Naive thymus-derived CD8-positive, alpha-beta T cell (primary cell): Measurements from ENCODE around the gene SLCO2A1. TPM values are rescaled to one million over a fixed set of nuclear protein-coding genes. Genes with fewer than 3 reads are reported as not detected.
A peak's percentile ranks its signal among the peaks of the same experiment; 100 is the strongest.

Source experiments
- ATAC-seq, 2 donors: fragments of 150-1000 bp; cut with Tn5 transposase in 1 of 2; sonication (Bioruptor Pico), chemical (Tn5 transposase) in 1 of 2; 1 replicate in 1 of 2; 2 replicates in 1 of 2; pipeline ENCODE4 v1.10.0; 2021; ENCODE audit warnings: mild to moderate bottlenecking in 2 of 2, moderate library complexity in 2 of 2
- POLR2A ChIA-PET: fragments of 350-600 bp; sonication (Branson Sonifier 250); formaldehyde crosslinking; loops from one replicate; lab custom pipeline; 2021; ENCODE audit warnings: antibody characterized with exemption; lab: Charles Lee
- DNase-seq, 10 donors: peaks; one replicate each; pipeline versions ENCODE4 v3.0.0 to v3.0.0-alpha.2; 2020 to 2022
- H3K27ac Mint-ChIP-seq, 10 donors: one replicate each; pipeline ENCODE4 v1.8.0; 2020 to 2022; ENCODE audit warnings: mild to moderate bottlenecking in 10 of 10, mixed read lengths in 10 of 10, moderate library complexity in 4 of 10, inconsistent platforms in 1 of 10
- H3K27me3 Mint-ChIP-seq, 5 donors: one replicate each; pipeline ENCODE4 v1.8.0; 2021 to 2022; ENCODE audit warnings: mixed read lengths in 5 of 5
- H3K36me3 Mint-ChIP-seq, 3 donors: one replicate each; pipeline ENCODE4 v1.8.0; 2020 to 2022; ENCODE audit warnings: mixed read lengths in 3 of 3, mild to moderate bottlenecking in 2 of 3, inconsistent platforms in 1 of 3
- H3K4me1 Mint-ChIP-seq, 4 donors: one replicate each; pipeline ENCODE4 v1.8.0; 2021 to 2022; ENCODE audit warnings: mixed read lengths in 4 of 4
- H3K4me3 Mint-ChIP-seq, 10 donors: one replicate each; pipeline ENCODE4 v1.8.0; 2020 to 2022; ENCODE audit warnings: mild to moderate bottlenecking in 10 of 10, mixed read lengths in 10 of 10, moderate library complexity in 6 of 10, inconsistent platforms in 1 of 10
- H3K9me3 Mint-ChIP-seq, 9 donors: one replicate each; pipeline ENCODE4 v1.8.0; 2020 to 2022; ENCODE audit warnings: mixed read lengths in 9 of 9, mild to moderate bottlenecking in 3 of 9, inconsistent platforms in 1 of 9, moderate library complexity in 1 of 9
- polyA plus RNA-seq, 3 donors: library from polyadenylated mRNA; unstranded; fragments of 300-500 nt; fragmentation: Illumina TruSeq; gene quantifications; one replicate each; pipeline ENCODE4 v1.2.3, GENCODE V29; 2021
- total RNA-seq, 8 experiments: library from RNA in 2 of 8; stranded (reverse) in 2 of 8; gene quantifications; one replicate each; pipeline ENCODE4 v1.2.3 and lab custom pipeline; 2021 to 2026

The SLCO2A1 gene
- total and polyA plus RNA-seq, 5 experiments from 2014 or later = not detected

DNA sequence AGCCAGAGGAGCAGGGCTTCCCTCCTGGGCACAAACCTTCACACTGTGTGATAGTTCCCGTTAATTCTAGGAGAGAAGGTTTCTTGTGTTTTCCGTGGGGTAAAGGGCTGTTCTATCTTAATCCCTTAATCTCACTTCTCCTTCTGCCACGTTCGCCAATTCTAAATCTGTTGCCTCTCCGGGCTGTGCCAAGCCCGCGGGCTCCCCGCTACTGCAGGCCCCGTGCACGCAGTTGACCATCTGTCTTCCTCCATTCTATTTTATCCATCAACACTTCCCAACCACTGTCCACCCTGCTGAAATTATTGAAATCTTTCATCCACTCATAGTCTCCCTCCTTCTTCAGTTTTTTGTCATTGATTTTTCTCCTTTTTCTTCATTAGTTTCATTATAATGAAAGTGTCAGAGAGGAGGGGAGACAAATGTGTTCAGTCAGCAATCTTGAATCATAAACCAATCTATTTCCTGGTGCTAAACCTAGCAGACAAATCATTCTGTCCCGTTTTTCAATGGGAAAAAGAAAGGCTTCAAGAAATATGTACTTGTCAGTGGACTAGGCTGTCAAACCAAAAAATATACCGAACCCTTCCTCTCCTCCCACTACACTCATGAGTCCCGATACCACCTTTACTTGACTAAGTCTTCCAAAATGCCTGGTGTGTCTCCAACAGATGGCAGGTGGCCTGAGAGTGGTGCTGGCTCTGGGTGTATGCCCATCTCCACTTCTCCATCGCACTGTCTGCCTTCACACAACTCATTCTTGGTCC is 39.6 kb downstream of the SLCO2A1 start:
- POLR2A ChIA-PET = no interaction called here
- no peak for DNase-seq
- peaks cover 0 to 11% (median 5%) of the 10 kb centered on the region in 5 donors for H3K27me3 Mint-ChIP-seq
- no peak for ATAC-seq
- no peaks in the 10 kb centered on the region for H3K36me3 Mint-ChIP-seq
- H3K9me3 Mint-ChIP-seq = no peaks in the 10 kb centered on the region
- no peak overlapping the region for H3K4me3 Mint-ChIP-seq
- H3K27ac Mint-ChIP-seq = no peak overlapping the region
- peaks cover 0 to 14% (median 7%) of the 10 kb centered on the region in 4 donors for H3K4me1 Mint-ChIP-seq

- H3K4me3 Mint-ChIP-seq = no peak overlapping the region
- DNase-seq (no peak), ATAC-seq (no peak)
- no peak overlapping the region for H3K27ac Mint-ChIP-seq
- H3K4me1 Mint-ChIP-seq = peaks cover 0 to 14% (median 5%) of the 10 kb centered on the region in 4 donors
- H3K36me3 Mint-ChIP-seq = no peaks in the 10 kb centered on the region
- POLR2A ChIA-PET = no interaction called here
- no peaks in the 10 kb centered on the region for H3K9me3 Mint-ChIP-seq
- peaks cover 0 to 4% (median 2%) of the 10 kb centered on the region in 5 donors for H3K27me3 Mint-ChIP-seq
These were observed 41.0 kb downstream of the SLCO2A1 start for GRCh38 chr3:133988631-133989161.

DNA sequence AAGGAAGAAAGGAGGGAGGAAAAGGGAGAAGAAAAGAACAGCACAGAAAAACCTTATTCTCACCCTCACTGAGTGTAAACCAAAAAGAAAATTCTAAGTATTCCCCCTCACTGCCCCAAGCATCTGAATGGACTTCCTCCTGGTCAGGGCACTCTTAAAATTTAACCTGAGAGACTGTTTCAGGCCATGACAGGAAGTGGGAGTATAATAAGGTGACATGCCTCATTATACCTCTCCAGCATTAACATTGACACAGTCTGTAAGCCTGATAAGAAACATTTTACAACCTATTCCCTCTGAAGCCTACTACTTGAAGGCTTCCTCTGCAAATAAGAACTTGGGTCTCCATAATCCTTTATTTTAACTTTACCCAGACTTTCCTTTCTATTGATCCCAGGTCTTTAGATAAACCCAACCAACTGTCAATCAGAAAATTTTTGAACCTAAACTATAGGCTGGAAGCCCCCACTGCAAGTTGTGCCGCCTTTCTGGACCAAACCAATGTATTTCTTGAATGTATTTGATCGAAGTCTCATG is 41.7 kb downstream of the SLCO2A1 start:
- POLR2A ChIA-PET = no interaction called here
- no peak for ATAC-seq
- H3K4me1 Mint-ChIP-seq = peaks cover 0 to 14% (median 5%) of the 10 kb centered on the region in 4 donors
- peaks cover 0 to 4% (median 2%) of the 10 kb centered on the region in 5 donors for H3K27me3 Mint-ChIP-seq
- H3K36me3 Mint-ChIP-seq = no peaks in the 10 kb centered on the region
- no peak overlapping the region for H3K4me3 Mint-ChIP-seq
- H3K9me3 Mint-ChIP-seq = no peaks in the 10 kb centered on the region
- no peak for DNase-seq
- H3K27ac Mint-ChIP-seq = peak overlapping the region in 1 of 10 donors; percentile 2

DNA sequence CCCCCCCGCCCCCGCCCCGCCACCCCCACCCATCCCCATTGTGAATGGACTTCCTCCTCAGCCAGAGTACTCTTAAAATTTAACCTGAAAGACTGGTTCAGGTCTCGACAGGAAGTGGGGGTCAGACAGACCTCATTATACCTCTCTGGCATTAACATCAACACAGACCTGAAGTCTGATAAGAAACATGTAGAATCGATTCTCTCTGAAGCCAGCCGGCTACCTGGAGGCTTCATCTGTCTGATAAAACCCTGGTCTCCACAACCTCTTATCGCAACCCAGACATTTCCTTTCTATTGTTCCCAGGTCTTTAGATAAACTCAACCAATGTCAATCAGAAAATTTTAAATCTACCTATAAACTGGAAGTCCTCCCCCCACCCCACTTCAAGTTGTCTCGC is 42.6 kb downstream of the SLCO2A1 start:
- no peak for ATAC-seq
- no peak overlapping the region for H3K4me3 Mint-ChIP-seq

GRCh38 chr3:133986311-133986710 is 43.4 kb downstream of the SLCO2A1 start:
- no peak overlapping the region for H3K4me3 Mint-ChIP-seq
- H3K27ac Mint-ChIP-seq = no peak overlapping the region
- peaks cover 0 to 13% (median 4%) of the 10 kb centered on the region in 5 donors for H3K27me3 Mint-ChIP-seq
- DNase-seq (no peak), ATAC-seq (no peak)
- H3K36me3 Mint-ChIP-seq = no peaks in the 10 kb centered on the region
- POLR2A ChIA-PET = no interaction called here
- H3K9me3 Mint-ChIP-seq = no peaks in the 10 kb centered on the region
- peaks cover 0 to 14% (median 5%) of the 10 kb centered on the region in 4 donors for H3K4me1 Mint-ChIP-seq

More for the DNA sequence above, 42.6 kb downstream of the SLCO2A1 start:
- Mint-ChIP-seq H3K9me3 (no peaks in the 10 kb centered on the region), H3K36me3 (no peaks in the 10 kb centered on the region), H3K27ac (no peak overlapping the region), H3K4me1 (peaks cover 0 to 14% (median 5%) of the 10 kb centered on the region in 4 donors), H3K27me3 (peaks cover 0 to 13% (median 2%) of the 10 kb centered on the region in 5 donors)
- POLR2A ChIA-PET = no interaction called here
- no peak for DNase-seq

DNA sequence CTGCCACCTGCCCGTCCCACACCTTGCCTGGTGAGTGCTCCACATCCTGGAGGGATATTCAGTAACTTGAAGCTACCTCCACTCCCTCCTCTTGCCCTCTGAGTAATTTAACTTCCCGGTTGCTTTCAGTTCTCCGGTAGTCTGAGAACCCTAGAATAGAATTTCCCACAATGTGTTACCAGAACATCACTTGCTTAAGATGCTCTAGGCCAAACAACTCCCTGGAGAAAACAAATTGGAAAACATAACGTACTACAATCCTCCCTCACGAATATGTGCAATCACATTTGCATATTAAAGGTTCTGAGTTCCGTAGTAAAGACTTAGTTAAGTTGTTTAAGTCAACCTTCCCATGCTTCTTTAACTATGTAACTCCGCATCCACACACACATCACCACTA is 44.8 kb downstream of the SLCO2A1 start:
- no peak for DNase-seq
- no peak for ATAC-seq
- no peak overlapping the region for H3K4me3 Mint-ChIP-seq
- H3K4me1 Mint-ChIP-seq = peaks cover 0 to 14% (median 5%) of the 10 kb centered on the region in 4 donors
- no peaks in the 10 kb centered on the region for H3K36me3 Mint-ChIP-seq
- no peaks in the 10 kb centered on the region for H3K9me3 Mint-ChIP-seq
- POLR2A ChIA-PET = no interaction called here
- H3K27me3 Mint-ChIP-seq = peaks cover 0 to 11% (median 3%) of the 10 kb centered on the region in 5 donors
- H3K27ac Mint-ChIP-seq = no peak overlapping the region

GRCh38 chr3:133983576-133984560 is 45.9 kb downstream of the SLCO2A1 start:
- POLR2A ChIA-PET = no interaction called here
- Mint-ChIP-seq H3K27me3 (peaks cover 0 to 10% (median 2%) of the 10 kb centered on the region in 5 donors), H3K4me1 (peaks cover 0 to 14% (median 5%) of the 10 kb centered on the region in 4 donors), H3K4me3 (no peak overlapping the region), H3K27ac (no peak overlapping the region), H3K9me3 (no peaks in the 10 kb centered on the region), H3K36me3 (no peaks in the 10 kb centered on the region)
- DNase-seq (no peak), ATAC-seq (no peak)

DNA sequence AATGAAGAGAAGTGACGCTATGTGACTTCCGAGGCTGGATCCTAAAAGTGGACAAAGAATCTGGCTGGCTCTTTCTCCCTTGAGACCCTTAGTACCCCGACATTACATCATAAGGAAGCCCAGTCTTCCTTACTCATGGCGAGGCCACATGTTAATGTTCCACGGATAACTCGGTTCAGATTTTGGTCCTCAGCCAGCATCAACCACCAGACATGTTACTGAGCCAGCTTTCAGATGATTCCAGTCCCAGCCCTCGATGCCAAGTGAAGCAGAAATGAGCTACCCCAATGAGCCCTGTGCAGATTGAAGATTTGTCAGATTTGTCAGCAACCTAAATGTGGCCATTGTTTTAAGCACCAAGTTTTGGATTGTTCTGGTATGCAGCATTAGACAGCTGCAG is 46.6 kb downstream of the SLCO2A1 start:
- ATAC-seq (no peak), DNase-seq (no peak)
- H3K36me3 Mint-ChIP-seq = no peaks in the 10 kb centered on the region
- no peak overlapping the region for H3K4me3 Mint-ChIP-seq
- H3K27ac Mint-ChIP-seq = no peak overlapping the region
- no peaks in the 10 kb centered on the region for H3K9me3 Mint-ChIP-seq
- POLR2A ChIA-PET = no interaction called here
- peaks cover 0 to 14% (median 5%) of the 10 kb centered on the region in 4 donors for H3K4me1 Mint-ChIP-seq
- peaks cover 0 to 10% (median 2%) of the 10 kb centered on the region in 5 donors for H3K27me3 Mint-ChIP-seq

GRCh38 chr3:133980550-133980949 is 49.2 kb downstream of the SLCO2A1 start:
- Mint-ChIP-seq H3K27me3 (peaks cover 0 to 16% (median 2%) of the 10 kb centered on the region in 5 donors), H3K36me3 (no peaks in the 10 kb centered on the region), H3K4me3 (no peak overlapping the region), H3K27ac (no peak overlapping the region), H3K4me1 (no peaks in the 10 kb centered on the region), H3K9me3 (no peaks in the 10 kb centered on the region)
- no peak for ATAC-seq
- POLR2A ChIA-PET = no interaction called here
- no peak for DNase-seq

- no peaks in the 10 kb centered on the region for H3K9me3 Mint-ChIP-seq
- POLR2A ChIA-PET = no interaction called here
These were observed 49.7 kb downstream of the SLCO2A1 start for GRCh38 chr3:133980035-133980434.

DNA sequence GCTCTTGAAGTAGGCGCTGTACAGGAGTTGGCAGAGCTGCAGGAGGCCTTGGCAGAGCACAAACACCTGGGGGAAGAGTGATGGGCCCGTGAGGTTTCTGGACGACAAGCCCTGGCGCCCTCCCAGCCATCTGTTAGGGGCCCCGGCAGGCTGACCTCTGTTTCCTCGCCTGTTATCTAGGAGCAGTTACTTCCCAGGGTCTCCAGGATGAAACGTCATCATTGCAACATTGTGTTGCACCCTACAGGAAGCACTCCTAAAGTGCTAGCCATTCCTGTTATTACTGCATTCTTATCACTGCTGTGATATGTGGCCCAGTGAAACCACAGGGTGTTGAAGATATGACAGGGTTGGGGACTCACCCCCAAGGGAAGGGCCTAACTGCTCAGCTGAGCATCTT is 50.2 kb downstream of the SLCO2A1 start:
- Mint-ChIP-seq H3K4me1 (no peaks in the 10 kb centered on the region), H3K27me3 (peaks cover 0 to 23% (median 5%) of the 10 kb centered on the region in 5 donors), H3K27ac (no peak overlapping the region), H3K4me3 (no peak overlapping the region), H3K9me3 (no peaks in the 10 kb centered on the region), H3K36me3 (no peaks in the 10 kb centered on the region)
- POLR2A ChIA-PET = no interaction called here
- DNase-seq (no peak), ATAC-seq (no peak)

More at GRCh38 chr3:133980035-133980434, 49.7 kb downstream of the SLCO2A1 start:
- ATAC-seq = no peak
- Mint-ChIP-seq H3K36me3 (no peaks in the 10 kb centered on the region), H3K4me3 (no peak overlapping the region), H3K4me1 (no peaks in the 10 kb centered on the region), H3K27ac (peak overlapping the region in 1 of 10 donors; percentile 11), H3K27me3 (peaks cover 0 to 21% (median 3%) of the 10 kb centered on the region in 5 donors)
- DNase-seq = no peak

DNA sequence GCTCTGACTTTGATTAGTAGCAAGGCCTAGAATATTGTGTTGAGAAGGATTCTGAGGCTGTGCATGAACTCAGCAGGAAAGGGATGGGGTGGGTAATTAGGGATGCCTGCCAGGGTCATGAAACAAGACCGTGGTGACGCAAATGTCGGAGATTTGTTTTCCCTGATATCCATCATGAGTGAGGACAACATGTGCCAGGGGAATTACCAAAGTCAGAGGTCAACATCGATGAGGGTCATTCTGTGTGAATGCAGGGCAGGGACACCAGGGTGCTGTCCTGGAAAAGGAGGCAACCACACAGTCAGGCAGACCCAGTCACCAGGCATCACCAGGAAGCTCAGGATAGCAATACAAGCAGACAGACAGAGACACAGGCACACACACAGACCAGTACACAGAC is 52.2 kb downstream of the SLCO2A1 start:
- H3K27me3 Mint-ChIP-seq = peaks cover 0 to 18% (median 3%) of the 10 kb centered on the region in 5 donors
- H3K4me1 Mint-ChIP-seq = no peaks in the 10 kb centered on the region
- POLR2A ChIA-PET = no interaction called here
- no peak overlapping the region for H3K27ac Mint-ChIP-seq
- H3K9me3 Mint-ChIP-seq = peaks cover 0 to 6% (median 0%) of the 10 kb centered on the region in 9 donors
- DNase-seq = no peak
- no peak for ATAC-seq
- peaks cover 0 to 5% (median 0%) of the 10 kb centered on the region in 3 donors for H3K36me3 Mint-ChIP-seq
- no peak overlapping the region for H3K4me3 Mint-ChIP-seq
